SK-N-SH treated with all-trans-retinoic acid at 6 μM for 48 hours (cell line): ENCODE data around the gene IGSF9.

Source experiments
- TCF4 ChIP-seq: fragments of 250-450 bp; sonication (Bioruptor Pico); IDR thresholded peaks from 2 replicates; pipeline ENCODE4 v1.8.0; 2021; ENCODE audit warnings: mild to moderate bottlenecking, moderate library complexity, borderline replicate concordance
- ZC3H10 ChIP-seq: fragments of 250-450 bp; sonication (Bioruptor Pico); IDR thresholded peaks from 2 replicates; pipeline ENCODE4 v1.5.1; 2021; ENCODE audit warnings: mild to moderate bottlenecking, moderate library complexity
- ZNF70 ChIP-seq: fragments of 450-650 bp; formaldehyde crosslinking; IDR thresholded peaks from 2 replicates; pipeline ENCODE4 v1.5.0; 2020; ENCODE audit warnings: mild to moderate bottlenecking, moderate library complexity

- TF ChIP-seq ZC3H10 (CRISPR knock-in tag) (no peak), TCF4 (CRISPR knock-in tag) (no peak), ZNF70 (no peak)
These were observed 47.5 kb downstream of the IGSF9 start for GRCh38 chr1:159897962-159898361.
